Measurements from ENCODE around the gene ST3GAL4. TPM values are rescaled to one million over a fixed set of nuclear protein-coding genes. Genes with fewer than 3 reads are reported as not detected.
A peak's percentile ranks its signal among the peaks of the same experiment; 100 is the strongest.

The ST3GAL4 gene
- total RNA-seq, 1 donor from 2014 or later: 61.7 TPM

GRCh38 chr11:126336138-126336541 is 19.3 kb upstream of the ST3GAL4 start:
- H3K4me3 ChIP-seq: no peak overlapping the region
- H3K4me1 ChIP-seq: peaks cover 80% of the 10 kb centered on the region
- no peak for TF ChIP-seq CTCF (IDR thresholded peaks at IDR 0.05; ENCODE audit: borderline replicate concordance)
- no peaks in the 10 kb centered on the region for H3K9me3 ChIP-seq (replicated peaks)
- intact Hi-C loops (cut with micrococcal nuclease): no loop called here
- no peak for DNase-seq
- H3K27me3 ChIP-seq (ENCODE audit: low read depth): no peaks in the 10 kb centered on the region
- H3K36me3 ChIP-seq: peaks cover 19% of the 10 kb centered on the region
- H3K27ac ChIP-seq (replicated peaks): peak overlapping the region; percentile 52

GRCh38 chr11:126336671-126337101 is 18.8 kb upstream of the ST3GAL4 start:
- H3K4me1 ChIP-seq: peaks cover 82% of the 10 kb centered on the region
- no peaks in the 10 kb centered on the region for H3K9me3 ChIP-seq (replicated peaks)
- intact Hi-C loops (cut with micrococcal nuclease): no loop called here
- no peak overlapping the region for H3K4me3 ChIP-seq
- H3K27me3 ChIP-seq (ENCODE audit: low read depth): no peaks in the 10 kb centered on the region
- TF ChIP-seq CTCF (IDR thresholded peaks at IDR 0.05; ENCODE audit: borderline replicate concordance): no peak
- peak overlapping the region; percentile 52 for H3K27ac ChIP-seq (replicated peaks)
- peaks cover 13% of the 10 kb centered on the region for H3K36me3 ChIP-seq
- no peak for DNase-seq

GRCh38 chr11:126337126-126337473 is 18.4 kb upstream of the ST3GAL4 start:
- Histone ChIP-seq H3K27me3 (ENCODE audit: low read depth) (no peaks in the 10 kb centered on the region), H3K4me3 (no peak overlapping the region), H3K27ac (replicated peaks) (peak overlapping the region; percentile 52), H3K4me1 (peaks cover 82% of the 10 kb centered on the region), H3K9me3 (replicated peaks) (no peaks in the 10 kb centered on the region), H3K36me3 (peaks cover 10% of the 10 kb centered on the region)
- no peak for TF ChIP-seq CTCF (IDR thresholded peaks at IDR 0.05; ENCODE audit: borderline replicate concordance)
- intact Hi-C loops (cut with micrococcal nuclease): no loop called here
- DNase-seq: no peak

GRCh38 chr11:126337474-126338241 is 17.8 kb upstream of the ST3GAL4 start:
- peaks cover 79% of the 10 kb centered on the region for H3K4me1 ChIP-seq
- DNase-seq: no peak

GRCh38 chr11:126338346-126339055 is 17.0 kb upstream of the ST3GAL4 start:
- Histone ChIP-seq H3K9me3 (replicated peaks) (no peaks in the 10 kb centered on the region), H3K27me3 (ENCODE audit: low read depth) (no peaks in the 10 kb centered on the region), H3K36me3 (peaks cover 21% of the 10 kb centered on the region), H3K27ac (replicated peaks) (peak overlapping the region; percentile 76), H3K4me3 (no peak overlapping the region), H3K4me1 (peaks cover 77% of the 10 kb centered on the region)
- DNase-seq: no peak
- no peak for TF ChIP-seq CTCF (IDR thresholded peaks at IDR 0.05; ENCODE audit: borderline replicate concordance)
- intact Hi-C loops (cut with micrococcal nuclease): no loop called here

More at GRCh38 chr11:126337474-126338241, 17.8 kb upstream of the ST3GAL4 start:
- H3K4me3 ChIP-seq: no peak overlapping the region
- H3K36me3 ChIP-seq: peaks cover 13% of the 10 kb centered on the region
- no peak for TF ChIP-seq CTCF (IDR thresholded peaks at IDR 0.05; ENCODE audit: borderline replicate concordance)
- H3K9me3 ChIP-seq (replicated peaks): no peaks in the 10 kb centered on the region
- H3K27me3 ChIP-seq (ENCODE audit: low read depth): no peaks in the 10 kb centered on the region
- intact Hi-C loops (cut with micrococcal nuclease): no loop called here
- H3K27ac ChIP-seq (replicated peaks): peak overlapping the region; percentile 52

Measured in left ventricle myocardium inferior (tissue), 1 donor.